HG02884 (cell line): ENCODE results near the gene SLC24A3.

Experiments used
- ATAC-seq: cut with Tn5 transposase; IDR thresholded peaks from one replicate; pipeline ENCODE4 v1.9.1; 2021; ENCODE audit warnings: mild to moderate bottlenecking, moderate library complexity; ENCODE audit not compliant: unreplicated experiment

Gene SLC24A3

GRCh38 chr20:19693508-19693907, 481.1 kb downstream of the SLC24A3 start:
- ATAC-seq = no peak

- ATAC-seq = no peak
Observed at GRCh38 chr20:19695081-19695480, 482.6 kb downstream of the SLC24A3 start.

DNA sequence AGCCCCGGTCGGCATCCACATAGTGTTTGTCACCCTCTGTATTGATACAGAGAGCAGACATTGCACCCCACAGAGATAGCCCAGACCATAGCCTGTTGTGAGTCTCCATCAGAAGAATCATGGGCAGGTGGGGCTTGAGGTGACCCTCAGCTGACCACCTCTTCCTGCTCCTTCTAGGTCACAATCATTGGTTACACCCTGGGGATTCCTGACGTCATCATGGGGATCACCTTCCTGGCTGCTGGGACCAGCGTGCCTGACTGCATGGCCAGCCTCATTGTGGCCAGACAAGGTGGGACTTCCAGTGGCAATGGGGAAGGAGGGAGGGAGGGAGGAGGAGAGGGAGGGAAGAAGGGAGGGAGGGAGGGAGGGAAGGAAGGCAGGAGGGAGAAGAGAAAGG, 484.2 kb downstream of the SLC24A3 start:
- no peak for ATAC-seq

GRCh38 chr20:19697415-19697814, 485.0 kb downstream of the SLC24A3 start:
- no peak for ATAC-seq

GRCh38 chr20:19699180-19699971, 486.9 kb downstream of the SLC24A3 start:
- no peak for ATAC-seq

DNA sequence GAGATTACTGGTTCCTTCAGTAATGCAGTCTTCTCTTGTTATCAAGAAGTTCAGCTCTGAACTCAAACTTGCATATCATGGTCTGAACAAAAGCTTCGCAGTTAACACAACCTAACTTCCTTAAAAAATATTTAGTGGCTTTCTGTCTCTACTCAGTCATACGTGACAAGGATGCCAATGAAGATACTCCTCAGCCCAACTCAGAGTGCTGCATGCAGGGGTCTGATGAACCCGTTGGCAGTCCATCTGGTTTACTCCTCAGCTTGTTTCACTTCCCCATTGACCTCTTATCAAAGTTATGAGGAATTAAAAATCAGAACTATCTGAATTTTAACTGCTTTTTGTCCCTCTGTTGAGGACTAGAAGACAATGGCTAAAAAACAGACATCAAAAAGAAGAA, 489.0 kb downstream of the SLC24A3 start:
- ATAC-seq = no peak

- no peak for ATAC-seq
Observed at GRCh38 chr20:19706463-19706862, 494.0 kb downstream of the SLC24A3 start.

DNA sequence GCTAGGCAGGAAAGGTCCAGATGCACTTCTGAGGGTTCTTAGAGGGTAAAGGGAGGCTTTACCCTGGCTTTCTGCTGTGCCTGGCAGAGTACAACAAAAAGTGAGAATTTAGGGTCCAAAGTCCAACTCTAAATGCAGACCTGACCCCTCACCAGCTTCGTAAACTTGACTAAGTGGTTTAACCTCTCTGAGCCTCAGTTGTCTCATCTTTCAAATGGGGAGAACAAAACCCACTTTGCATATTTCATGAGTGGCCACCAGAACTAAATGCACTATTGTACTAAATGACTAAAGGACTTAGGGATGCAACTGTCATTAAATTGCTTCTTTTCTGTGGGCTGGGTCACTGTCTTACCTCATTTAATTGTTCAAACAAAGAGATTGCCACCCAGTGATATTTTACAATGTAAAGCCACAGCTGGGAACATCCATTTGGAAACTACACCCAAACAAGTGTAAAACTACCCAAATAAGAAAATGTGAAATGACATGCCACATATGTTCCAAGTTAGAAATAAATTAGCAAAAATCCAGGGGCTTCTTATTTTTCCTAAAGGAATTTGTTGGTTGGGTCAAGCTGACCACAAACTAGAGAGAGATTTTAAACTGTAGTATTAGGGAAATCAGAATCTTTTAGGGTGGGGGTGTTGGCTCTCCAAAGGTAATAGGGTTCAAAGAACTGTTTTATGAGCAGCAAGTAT, 497.3 kb downstream of the SLC24A3 start:
- no peak for ATAC-seq

- ATAC-seq = no peak
Observed at GRCh38 chr20:19710336-19711120, 498.1 kb downstream of the SLC24A3 start.

DNA sequence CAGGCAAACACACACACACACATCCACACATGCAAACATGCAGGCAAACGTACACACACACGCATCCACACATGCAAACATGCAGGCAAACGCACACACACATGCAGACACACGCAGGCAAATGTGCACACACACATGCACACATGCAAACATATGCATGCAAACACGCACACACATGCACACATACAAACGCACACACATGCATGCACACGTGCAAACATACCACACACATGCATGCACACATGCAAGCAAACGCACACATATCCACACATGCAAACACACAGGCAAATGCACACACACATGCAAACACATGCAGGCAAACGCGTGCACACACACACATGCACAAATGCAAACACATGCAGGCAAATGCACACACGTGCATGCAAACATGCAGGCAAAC, 498.7 kb downstream of the SLC24A3 start:
- ATAC-seq = no peak

DNA sequence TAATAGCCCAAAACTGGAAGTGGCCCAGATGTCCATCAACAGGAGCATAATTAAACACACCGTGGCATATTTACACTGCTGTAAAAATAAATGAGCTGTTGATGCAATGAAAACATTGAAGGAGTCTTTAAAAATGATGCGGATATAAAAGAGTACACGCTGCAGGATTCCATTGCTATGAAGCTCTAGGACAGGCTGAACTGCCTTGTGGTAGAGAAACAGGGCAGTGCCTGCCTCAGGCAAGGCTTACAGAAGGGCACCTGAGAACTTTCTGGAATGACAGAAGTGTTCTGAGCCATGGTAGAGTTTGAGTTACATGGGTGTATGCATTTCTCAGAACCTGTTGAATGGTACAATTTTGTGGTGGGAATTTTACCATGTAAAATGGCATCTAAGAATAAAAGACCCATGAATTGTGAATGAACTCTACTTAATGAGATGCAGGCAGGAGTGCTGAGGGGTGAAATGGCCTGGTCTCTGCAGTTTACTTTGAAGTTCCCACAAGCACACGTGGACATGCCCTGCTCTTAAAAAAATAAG, 500.3 kb downstream of the SLC24A3 start:
- no peak for ATAC-seq

DNA sequence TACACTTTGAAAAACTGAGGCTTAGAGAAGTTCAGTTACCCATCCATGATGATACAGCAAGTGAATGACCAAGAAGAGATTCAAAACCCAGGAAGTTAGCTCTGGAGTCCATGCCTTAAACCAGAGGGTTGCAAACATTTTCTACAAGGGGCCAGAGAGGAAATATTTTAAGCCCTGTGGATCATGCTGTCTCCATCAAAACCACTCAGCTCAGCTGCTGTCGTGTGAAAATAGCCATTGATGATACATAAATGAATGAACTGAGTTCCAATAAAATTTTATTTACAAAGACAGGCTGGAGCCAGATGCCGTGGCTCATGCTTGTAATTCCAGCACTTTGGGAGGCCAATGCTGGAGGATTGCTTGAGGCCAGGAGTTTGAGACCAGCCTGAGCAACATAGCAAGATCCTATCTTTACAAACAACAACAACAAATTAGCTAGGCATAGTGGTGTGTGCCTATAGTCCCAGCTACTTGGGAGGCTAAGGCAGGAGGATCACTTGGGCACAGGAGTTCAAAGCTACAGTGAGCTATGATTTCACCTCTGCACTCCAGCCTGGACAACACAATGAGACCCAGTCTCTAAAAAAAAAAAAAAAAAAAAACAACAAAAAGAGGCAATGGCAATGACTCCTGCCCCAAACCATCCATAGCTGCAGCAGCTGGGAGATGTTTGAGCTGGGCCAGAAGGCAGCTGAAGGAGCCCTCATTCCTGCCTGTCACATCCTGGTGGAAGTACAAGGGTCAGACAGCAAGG, 501.6 kb downstream of the SLC24A3 start:
- ATAC-seq = no peak

DNA sequence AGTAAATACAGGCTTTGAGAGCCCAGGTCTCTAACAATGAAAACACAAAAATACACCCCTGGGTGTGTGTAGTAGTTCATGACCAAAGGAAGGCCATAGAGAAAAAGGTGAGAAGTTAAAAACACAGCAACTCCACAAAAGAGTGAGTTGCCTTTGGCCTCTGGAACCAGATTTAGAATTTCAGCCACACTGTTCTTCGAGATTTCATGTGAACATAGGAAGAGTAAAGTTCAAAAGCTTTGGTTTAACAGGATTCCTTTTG, 502.1 kb downstream of the SLC24A3 start:
- no peak for ATAC-seq

DNA sequence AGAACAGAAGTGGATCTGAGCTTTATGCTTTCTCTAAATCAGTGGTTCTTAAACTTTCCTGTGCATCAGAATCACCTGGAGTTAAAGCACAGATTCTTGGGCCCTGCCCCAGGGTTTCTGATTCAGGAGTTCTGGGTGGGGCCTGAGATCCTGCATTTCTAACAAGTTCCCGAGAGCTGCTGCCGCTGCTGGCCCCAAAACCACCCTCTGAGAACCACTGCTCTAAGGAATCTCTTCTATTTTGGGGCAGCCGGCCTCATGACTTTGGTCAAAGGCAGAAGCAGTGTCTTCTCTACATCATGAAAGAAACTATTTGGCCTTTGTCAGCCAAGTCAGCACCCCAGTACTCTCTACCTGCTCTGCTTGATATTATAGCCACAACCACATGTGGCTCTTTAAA, 503.5 kb downstream of the SLC24A3 start:
- ATAC-seq = no peak

GRCh38 chr20:19718880-19719279, 506.4 kb downstream of the SLC24A3 start:
- no peak for ATAC-seq

DNA sequence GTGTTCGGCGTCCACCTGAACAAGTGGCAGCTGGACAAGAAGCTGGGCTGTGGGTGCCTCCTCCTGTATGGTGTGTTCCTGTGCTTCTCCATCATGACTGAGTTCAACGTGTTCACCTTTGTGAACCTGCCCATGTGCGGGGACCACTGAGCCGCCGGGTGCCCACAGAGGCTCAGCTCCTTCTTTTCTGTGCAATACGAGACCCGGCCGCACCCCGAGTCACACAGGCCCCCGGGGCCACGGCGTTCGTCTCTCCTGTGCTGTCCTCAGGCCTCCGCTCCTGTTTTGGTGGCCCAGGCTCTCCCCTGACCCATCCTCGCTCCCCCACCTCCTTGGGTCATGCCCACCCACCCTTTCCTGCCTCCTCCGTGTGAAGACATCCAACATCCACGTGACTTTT, 508.5 kb downstream of the SLC24A3 start:
- no peak for ATAC-seq

- ATAC-seq = no peak
Observed at GRCh38 chr20:19723051-19723450, 510.6 kb downstream of the SLC24A3 start.

DNA sequence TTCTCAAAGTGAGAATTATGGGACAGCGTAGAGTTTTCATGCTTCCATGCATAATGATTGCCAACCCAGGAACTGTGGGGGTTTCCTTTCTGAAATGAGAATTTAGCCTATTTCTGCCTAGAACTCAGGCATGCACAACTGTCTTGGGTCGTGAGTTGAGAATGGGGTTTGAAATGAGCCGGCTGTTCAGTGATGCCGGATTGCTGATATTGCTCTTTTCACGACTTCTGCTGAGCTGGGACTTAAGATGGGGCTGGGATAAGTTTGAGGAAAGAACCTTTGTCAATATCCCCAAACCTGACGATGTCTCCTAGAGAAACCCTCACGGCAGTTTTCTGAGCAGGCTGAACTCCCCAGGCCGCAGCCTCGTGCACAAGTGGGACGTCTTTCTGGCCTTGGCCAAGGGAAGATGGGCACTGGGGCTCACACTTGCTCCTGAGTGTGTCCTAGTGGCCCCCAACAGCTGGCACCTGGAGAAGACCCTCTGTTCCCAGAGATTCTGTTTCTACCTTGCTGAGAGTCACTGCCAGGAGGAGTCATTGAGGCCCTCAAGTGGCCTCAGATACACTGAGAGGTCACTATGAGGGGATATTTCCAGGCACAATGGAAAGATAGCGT, 511.5 kb downstream of the SLC24A3 start:
- ATAC-seq = no peak

GRCh38 chr20:19725373-19725772, 512.9 kb downstream of the SLC24A3 start:
- no peak for ATAC-seq

DNA sequence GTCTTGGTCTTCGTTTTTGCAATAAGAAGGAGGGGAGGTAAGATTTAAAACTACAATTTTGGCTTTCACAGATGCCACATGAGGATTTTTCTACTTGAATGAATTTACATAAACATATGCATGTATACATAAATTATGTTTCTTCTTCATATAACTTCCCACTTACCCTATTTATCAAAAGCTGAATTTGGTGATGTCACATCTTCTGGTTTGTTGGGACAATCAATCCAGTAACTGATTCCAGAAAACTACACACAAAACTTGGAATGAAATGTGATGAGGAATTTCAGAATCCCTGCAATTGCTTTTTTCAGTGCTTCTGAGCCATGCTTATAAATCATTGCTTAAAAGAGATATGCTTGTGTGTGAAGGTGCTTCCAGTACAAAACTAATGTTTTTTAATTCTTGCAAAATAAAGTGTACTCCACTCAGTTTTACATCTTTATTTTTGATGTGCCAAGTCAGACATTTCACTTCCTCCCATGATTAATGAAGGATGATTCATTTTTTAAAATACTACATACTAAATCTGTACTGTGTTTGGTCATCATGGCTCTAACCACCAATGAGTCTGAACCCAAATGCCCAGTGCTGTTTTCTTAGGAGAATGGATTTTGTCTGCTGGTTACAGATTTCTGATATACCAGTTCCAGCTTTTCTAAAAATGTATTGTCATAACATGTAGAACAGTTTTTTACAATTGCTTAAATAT, 513.5 kb downstream of the SLC24A3 start:
- no peak for ATAC-seq
